SK-N-SH (cell line): ENCODE measurements around the gene OTUB1. TPM values are rescaled to one million over a fixed set of nuclear protein-coding genes. Genes with fewer than 3 reads are reported as not detected.

Source experiments
- CTCF ChIA-PET: fragments of 300-600, 350-600 bp; formaldehyde crosslinking; extraction: SDS; loops from one replicate; lab custom pipeline; 2021; lab: Yijun Ruan, JAX
- POLR2A ChIA-PET: fragments of 350-600 bp; sonication (Branson Sonifier 250); formaldehyde crosslinking; extraction: SDS; loops from one replicate; lab custom pipeline; 2020; ENCODE audit warnings: antibody characterized with exemption, inconsistent platforms; lab: Yijun Ruan, JAX
- DNase-seq: peaks from one replicate; pipeline ENCODE4 v3.0.0; 2012
- H2AFZ ChIP-seq: fragments of 200-600 bp; sonication (generic); 2 replicates; pipeline ENCODE4 v1.8.1; 2016; ENCODE audit warnings: antibody characterized with exemption, mild to moderate bottlenecking, low read depth
- H3F3A ChIP-seq: fragments of 200-600 bp; sonication (generic); replicated peaks from 2 replicates; pipeline ENCODE3; 2016; ENCODE audit warnings: antibody characterized with exemption, mild to moderate bottlenecking; ENCODE audit not compliant: insufficient read depth
- H3K27ac ChIP-seq, 2 experiments: fragments of 200-500 bp in 1 of 2; fragments of 200-600 bp in 1 of 2; sonication (Bioruptor generic) in 1 of 2; sonication (generic), shearing (Covaris generic) in 1 of 2; 2 replicates each; pipeline versions ENCODE4 v1.5.1 to v1.6.1; 2014 to 2016; ENCODE audit warnings: low read depth in 2 of 2, inconsistent platforms in 1 of 2, low read length in 1 of 2, mild to moderate bottlenecking in 1 of 2, mixed read lengths in 1 of 2
- H3K27me3 ChIP-seq: fragments of 200-600 bp; sonication (generic), shearing (Covaris generic); 2 replicates; pipeline ENCODE4 v1.6.1; 2016; ENCODE audit warnings: mixed run types; ENCODE audit not compliant: insufficient read depth
- H3K36me3 ChIP-seq, 2 experiments: fragments of 200-500 bp in 1 of 2; fragments of 200-600 bp in 1 of 2; sonication (Bioruptor generic) in 1 of 2; sonication (generic) in 1 of 2; replicated peaks in 1 of 2; 2 replicates each; pipeline versions ENCODE3 to v1.5.1; 2014 to 2016; ENCODE audit warnings: low read length in 1 of 2, mild to moderate bottlenecking in 1 of 2; ENCODE audit not compliant: insufficient read depth in 2 of 2, control insufficient read depth in 1 of 2
- H3K4me1 ChIP-seq, 2 experiments: fragments of 200-500 bp in 1 of 2; fragments of 200-600 bp in 1 of 2; sonication (Bioruptor generic) in 1 of 2; sonication (generic), shearing (Covaris generic) in 1 of 2; 2 replicates each; pipeline versions ENCODE4 v1.5.1 to v1.6.1; 2014 to 2016; ENCODE audit warnings: low read depth in 1 of 2, low read length in 1 of 2, mixed run types in 1 of 2; ENCODE audit not compliant: insufficient read depth in 2 of 2, control insufficient read depth in 1 of 2
- H3K4me2 ChIP-seq: fragments of 200-600 bp; sonication (generic), shearing (Covaris generic); 2 replicates; pipeline ENCODE4 v1.6.1; 2017; ENCODE audit warnings: mixed run types
- H3K4me3 ChIP-seq, 2 experiments: fragments of 200-500 bp in 1 of 2; fragments of 200-600 bp in 1 of 2; sonication (Bioruptor generic) in 1 of 2; sonication (generic), shearing (Covaris generic) in 1 of 2; 2 replicates each; pipeline versions ENCODE4 v1.5.1 to v1.8.1; 2014 to 2016; ENCODE audit warnings: low read depth in 2 of 2, inconsistent platforms in 1 of 2, low read length in 1 of 2, mild to moderate bottlenecking in 1 of 2, mixed read lengths in 1 of 2, moderate library complexity in 1 of 2
- H3K79me2 ChIP-seq: fragments of 200-600 bp; sonication (generic); 2 replicates; pipeline ENCODE4 v1.8.1; 2017; ENCODE audit warnings: mild to moderate bottlenecking; ENCODE audit not compliant: insufficient read depth
- H3K9ac ChIP-seq: fragments of 200-600 bp; sonication (generic); 2 replicates; pipeline ENCODE4 v1.6.1; 2017; ENCODE audit warnings: mixed run types
- H3K9me2 ChIP-seq: fragments of 200-600 bp; sonication (generic); 2 replicates; pipeline ENCODE4 v1.6.1; 2017; ENCODE audit warnings: mixed run types
- H3K9me3 ChIP-seq: fragments of 200-600 bp; sonication (generic); 2 replicates; pipeline ENCODE4 v1.6.1; 2017; ENCODE audit warnings: mixed run types, mild to moderate bottlenecking, moderate library complexity
- H4K20me1 ChIP-seq: fragments of 200-600 bp; sonication (generic); 2 replicates; pipeline ENCODE4 v1.6.1; 2017; ENCODE audit warnings: mild to moderate bottlenecking, mixed run types; ENCODE audit not compliant: insufficient read depth
- CHD2 ChIP-seq: fragments of 150-350 bp; IDR thresholded peaks from 2 replicates; pipeline ENCODE4 v1.6.1; 2018; ENCODE audit warnings: low read length; ENCODE audit not compliant: partially characterized antibody
- CTCF ChIP-seq: fragments of 200-600 bp; sonication (generic); IDR thresholded peaks from 2 replicates; pipeline ENCODE4 v1.6.1; 2017; ENCODE audit warnings: antibody characterized with exemption, mild to moderate bottlenecking, moderate library complexity
- EZH2phosphoT487 ChIP-seq: fragments of 200-600 bp; sonication (generic); IDR thresholded peaks from 2 replicates; pipeline ENCODE4 v1.6.1; 2017; ENCODE audit warnings: low read depth, mixed run types, mild to moderate bottlenecking, antibody characterized with exemption, moderate library complexity, borderline replicate concordance
- FOSL2 ChIP-seq: IDR thresholded peaks from 2 replicates; pipeline ENCODE4 v1.4.0; 2012; ENCODE audit warnings: low read depth, mild to moderate bottlenecking, moderate library complexity, borderline replicate concordance
- FOXJ3 ChIP-seq: sonication (generic); formaldehyde crosslinking; IDR thresholded peaks from 2 replicates; pipeline ENCODE4 v1.5.1; 2020; ENCODE audit warnings: mild to moderate bottlenecking, missing genetic modification reagents
- FOXM1 ChIP-seq: IDR thresholded peaks from 2 replicates; pipeline ENCODE4 v1.4.0; 2012; ENCODE audit warnings: low read depth, mild to moderate bottlenecking
- GABPA ChIP-seq: IDR thresholded peaks from 2 replicates; pipeline ENCODE4 v1.4.0; 2012; ENCODE audit warnings: low read depth, mild to moderate bottlenecking
- GATA2 ChIP-seq: sonication (generic); formaldehyde crosslinking; IDR thresholded peaks from 2 replicates; pipeline ENCODE4 v1.5.0; 2020; ENCODE audit warnings: mild to moderate bottlenecking, missing genetic modification reagents
- JUND ChIP-seq: IDR thresholded peaks from 2 replicates; pipeline ENCODE4 v1.4.0; 2012
- NFIC ChIP-seq: IDR thresholded peaks from 2 replicates; pipeline ENCODE4 v1.4.0; 2012; ENCODE audit warnings: borderline replicate concordance
- NRF1 ChIP-seq: IDR thresholded peaks from 2 replicates; pipeline ENCODE4 v1.6.1; 2012; ENCODE audit warnings: low read depth, mild to moderate bottlenecking, low read length
- PBX3 ChIP-seq: IDR thresholded peaks from 2 replicates; pipeline ENCODE4; 2012
- REST ChIP-seq: IDR thresholded peaks from 2 replicates; pipeline ENCODE4 v1.6.1; 2012; ENCODE audit warnings: mild to moderate bottlenecking, low read depth, low read length, moderate library complexity
- RXRA ChIP-seq: IDR thresholded peaks from 2 replicates; pipeline ENCODE4 v1.4.0; 2012; ENCODE audit warnings: low read depth, mild to moderate bottlenecking, borderline replicate concordance
- SMC3 ChIP-seq: IDR thresholded peaks from 2 replicates; pipeline ENCODE4 v1.6.1; 2012; ENCODE audit warnings: low read depth, low read length, improper control_type of control experiment
- TAF1 ChIP-seq: IDR thresholded peaks from 2 replicates; pipeline ENCODE4 v1.6.1; 2012; ENCODE audit warnings: low read depth, mild to moderate bottlenecking, low read length, moderate library complexity, borderline replicate concordance
- USF1 ChIP-seq: IDR thresholded peaks from 2 replicates; pipeline ENCODE4 v1.4.0; 2012; ENCODE audit warnings: low read depth, borderline replicate concordance
- WGBS: methylation state at CpG from one replicate; pipeline ENCODE4 v1.1.6; 2017; ENCODE audit warnings: low lambda C conversion rate; 5-methylcytosine and 5-hydroxymethylcytosine counted together
- polyA plus RNA-seq, 3 experiments: library from polyadenylated mRNA; depleted of rRNA; stranded (reverse); fragments of >200 nt; gene quantifications; 2 replicates each; pipeline ENCODE4 v1.2.3, GENCODE V29; 2012
- TF ChIP-seq, protein P1 (sequence below): fragments of 150-350 bp; IDR thresholded peaks from 2 replicates; pipeline ENCODE4 v1.6.1; 2016; ENCODE audit warnings: mild to moderate bottlenecking, low read depth, low read length

The OTUB1 gene
- polyA plus RNA-seq, 1 of the 3 experiments (the other 2 are of a cell fraction), result 183 TPM

GRCh38 chr11:64011371-64011770 lies 25.1 kb downstream of the OTUB1 start:
- POLR2A ChIA-PET, result no interaction called here
- DNase-seq, result no peak
- Histone ChIP-seq H3K4me2 (no peak overlapping the region), H3K9ac (no peak overlapping the region), H3F3A (no peaks in the 10 kb centered on the region), H3K36me3 (peaks cover 0 to 3% of the 10 kb centered on the region in 2 experiments), H3K27me3 (no peaks in the 10 kb centered on the region), H2AFZ (no peak overlapping the region), H3K27ac (no peak overlapping the region), H3K9me2 (no peaks in the 10 kb centered on the region), H3K4me1 (peaks cover 0 to 17% of the 10 kb centered on the region in 2 experiments; a peak in 2 of 4 replicates), H4K20me1 (no peaks in the 10 kb centered on the region), H3K9me3 (no peaks in the 10 kb centered on the region), H3K79me2 (no peaks in the 10 kb centered on the region), H3K4me3 (no peak overlapping the region)
- CTCF ChIA-PET, result no interaction called here
- WGBS, result 91% methylated on average over 8 of the region's 8 CpGs
- no peak for TF ChIP-seq FOXM1
- no peak for TF ChIP-seq JUND
- no peak for TF ChIP-seq NFIC
- no peak for TF ChIP-seq GATA2 (CRISPR knock-in tag)
- TF ChIP-seq FOSL2, result no peak
- TF ChIP-seq TAF1, result no peak
- TF ChIP-seq FOXJ3 (CRISPR knock-in tag), result no peak
- no peak for TF ChIP-seq SMC3
- no peak for TF ChIP-seq RXRA
- TF ChIP-seq USF1, result no peak
- no peak for TF ChIP-seq EZH2phosphoT487
- no peak for TF ChIP-seq CTCF

DNA sequence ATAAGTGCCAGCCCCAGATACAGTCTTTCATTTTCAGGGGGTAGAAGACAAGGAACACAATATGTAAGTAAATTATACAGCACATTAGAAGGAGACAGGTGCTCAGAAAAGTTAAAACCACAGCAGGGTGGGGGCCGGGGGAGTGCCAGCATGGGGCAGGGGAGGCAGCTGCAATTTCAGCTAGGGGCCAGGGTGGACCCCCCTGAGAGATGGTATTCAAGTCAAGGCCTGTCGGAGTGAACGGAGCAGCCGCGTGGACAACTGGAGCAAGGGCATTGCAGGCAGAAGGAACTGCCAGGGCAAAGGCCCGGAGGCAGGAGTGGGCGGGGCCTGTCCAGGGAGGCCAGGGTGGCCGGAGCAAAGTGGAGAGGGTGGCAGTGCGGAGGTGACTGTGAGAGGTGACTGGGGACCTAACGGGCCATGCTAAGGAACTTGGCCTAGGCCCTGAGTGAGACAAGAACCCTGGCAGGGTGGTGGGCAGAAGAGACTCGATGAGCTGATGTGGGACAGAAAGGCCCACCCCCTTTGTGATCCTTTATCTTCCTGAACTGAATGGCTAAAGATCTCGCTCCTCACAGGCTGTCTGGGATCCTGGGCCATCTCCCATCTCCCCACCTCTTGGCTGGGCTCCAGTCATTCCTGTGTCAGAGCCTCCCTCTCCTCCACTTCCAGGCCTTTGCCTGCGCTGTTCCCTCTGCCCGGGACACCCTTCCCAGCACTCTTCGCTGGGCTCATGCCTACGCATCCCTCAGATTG lies 27.1 kb downstream of the OTUB1 start:
- H3K4me1 ChIP-seq, result peaks cover 0 to 21% of the 10 kb centered on the region in 2 experiments; a peak in 1 of 4 replicates
- no peaks in the 10 kb centered on the region for H3K36me3 ChIP-seq
- H3K27ac ChIP-seq, result no peak overlapping the region
- no peaks in the 10 kb centered on the region for H3K79me2 ChIP-seq
- no peaks in the 10 kb centered on the region for H3K9me3 ChIP-seq
- no peak overlapping the region for H3K4me3 ChIP-seq
- H4K20me1 ChIP-seq, result peaks cover 5% of the 10 kb centered on the region; the same call in 1 of the 2 replicates
- DNase-seq, result no peak
- CTCF ChIA-PET, result no interaction called here
- no peaks in the 10 kb centered on the region for H3F3A ChIP-seq
- no peak overlapping the region for H3K4me2 ChIP-seq
- no peak overlapping the region for H3K9ac ChIP-seq
- no peak for TF ChIP-seq FOXM1
- TF ChIP-seq CHD2, result no peak
- TF ChIP-seq RXRA, result no peak
- no peak for TF ChIP-seq SMC3
- TF ChIP-seq, protein P1, sequence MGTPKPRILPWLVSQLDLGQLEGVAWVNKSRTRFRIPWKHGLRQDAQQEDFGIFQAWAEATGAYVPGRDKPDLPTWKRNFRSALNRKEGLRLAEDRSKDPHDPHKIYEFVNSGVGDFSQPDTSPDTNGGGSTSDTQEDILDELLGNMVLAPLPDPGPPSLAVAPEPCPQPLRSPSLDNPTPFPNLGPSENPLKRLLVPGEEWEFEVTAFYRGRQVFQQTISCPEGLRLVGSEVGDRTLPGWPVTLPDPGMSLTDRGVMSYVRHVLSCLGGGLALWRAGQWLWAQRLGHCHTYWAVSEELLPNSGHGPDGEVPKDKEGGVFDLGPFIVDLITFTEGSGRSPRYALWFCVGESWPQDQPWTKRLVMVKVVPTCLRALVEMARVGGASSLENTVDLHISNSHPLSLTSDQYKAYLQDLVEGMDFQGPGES, result no peak
- no peak for TF ChIP-seq NRF1
- TF ChIP-seq TAF1, result no peak
- no peak for TF ChIP-seq PBX3
- TF ChIP-seq GABPA, result no peak
- TF ChIP-seq REST, result no peak
- TF ChIP-seq, all 33 proteins: peak for 0
- no peaks in the 10 kb centered on the region for H3K27me3 ChIP-seq
- no peaks in the 10 kb centered on the region for H3K9me2 ChIP-seq
- 96% methylated on average over 16 of the region's 16 CpGs for WGBS
- H2AFZ ChIP-seq, result no peak overlapping the region
- POLR2A ChIA-PET, result no interaction called here
